Measurements from ENCODE around the gene SERPINA10.
"Not testable (repeated sequence)": the region's sequence is repeated elsewhere in the genome, so short reads cannot be mapped to it uniquely, and the experiment has no call there.

SERPINA10 gene

DNA sequence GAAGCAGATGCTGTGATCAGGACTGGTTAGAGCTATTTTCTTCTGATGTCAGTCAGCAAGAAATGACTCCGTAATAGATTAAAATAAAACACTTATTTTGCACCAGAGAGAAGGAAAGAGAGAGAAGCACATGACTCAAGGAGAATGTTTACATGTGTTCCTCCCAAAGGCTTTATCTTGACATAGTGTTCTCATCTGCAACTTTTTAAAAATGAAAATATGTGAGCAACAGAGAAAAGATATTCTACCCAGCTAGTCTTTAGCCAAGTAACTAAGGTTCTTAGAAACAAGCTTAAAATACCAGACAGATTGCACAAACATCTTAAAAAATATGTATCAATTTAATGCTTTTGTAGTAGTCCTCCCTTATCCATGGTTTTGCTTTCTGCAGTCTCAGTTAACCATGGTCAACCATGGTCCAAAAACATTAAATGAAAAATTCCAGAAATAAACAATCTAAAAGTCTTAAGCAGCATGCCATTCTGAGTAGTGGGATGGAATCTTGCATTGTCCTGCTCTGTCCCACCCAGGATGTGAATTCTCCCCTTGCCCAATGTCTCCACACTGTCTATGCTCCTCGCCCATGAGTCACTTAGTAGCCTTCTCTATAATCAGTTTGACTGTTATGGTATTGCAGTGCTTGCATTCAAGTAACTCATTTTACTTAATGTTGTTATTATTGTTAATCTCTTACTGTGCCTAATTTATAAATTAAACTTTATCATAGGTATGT lies 9.9 kb downstream of the SERPINA10 start:
- DNase-seq, result no peak

DNA sequence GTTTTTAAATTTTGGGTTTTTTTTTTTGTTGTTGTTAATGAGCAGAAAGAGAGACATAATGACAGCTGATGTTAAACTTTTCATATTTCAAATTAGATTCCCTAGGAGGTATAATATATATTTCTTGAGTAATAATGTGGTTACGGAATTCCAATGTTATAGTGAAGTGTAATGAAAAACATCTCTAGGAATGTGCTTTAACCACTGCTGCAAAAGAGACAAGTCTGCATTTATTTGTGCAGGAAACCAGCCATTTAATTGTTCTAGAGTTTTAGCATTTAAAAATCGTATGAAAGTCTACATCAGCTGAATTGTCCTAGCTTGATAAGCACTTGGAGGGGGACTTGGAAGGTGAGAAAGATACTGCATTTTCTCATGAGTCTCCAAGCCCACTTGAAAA lies 14.3 kb downstream of the SERPINA10 start:
- DNase-seq, result no peak

DNA sequence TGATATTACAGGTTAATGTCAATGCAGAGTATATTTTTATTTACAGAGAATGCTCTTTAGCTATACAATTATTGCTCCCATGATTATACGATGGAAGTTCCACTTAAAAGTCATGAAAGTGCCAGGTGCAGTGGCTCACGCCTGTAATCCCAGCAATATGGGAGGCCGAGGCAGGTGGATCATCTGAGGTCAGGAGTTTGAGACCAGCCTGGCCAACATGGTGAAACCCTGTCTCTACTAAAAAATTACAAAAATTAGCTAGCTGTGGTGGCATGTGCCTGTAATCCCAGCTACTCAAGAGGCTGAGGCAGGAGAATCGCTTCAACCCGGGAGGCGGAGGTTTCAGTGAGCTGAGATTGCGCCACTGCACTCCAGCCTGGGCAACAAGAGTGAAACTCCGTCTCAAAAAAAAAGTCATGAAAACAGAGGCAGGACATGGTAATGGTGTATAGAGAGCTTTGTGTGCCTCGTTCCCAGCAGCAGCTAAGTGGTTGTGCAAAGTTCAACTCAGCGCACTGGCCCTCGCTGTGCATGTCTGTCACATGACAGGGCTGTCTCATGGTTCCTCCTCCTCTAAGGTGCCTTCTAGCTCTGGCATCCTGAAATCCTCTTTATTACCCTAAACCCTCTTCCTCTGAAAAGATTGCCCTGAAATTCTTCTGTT lies 16.0 kb downstream of the SERPINA10 start:
- not testable (repeated sequence) for DNase-seq

DNA sequence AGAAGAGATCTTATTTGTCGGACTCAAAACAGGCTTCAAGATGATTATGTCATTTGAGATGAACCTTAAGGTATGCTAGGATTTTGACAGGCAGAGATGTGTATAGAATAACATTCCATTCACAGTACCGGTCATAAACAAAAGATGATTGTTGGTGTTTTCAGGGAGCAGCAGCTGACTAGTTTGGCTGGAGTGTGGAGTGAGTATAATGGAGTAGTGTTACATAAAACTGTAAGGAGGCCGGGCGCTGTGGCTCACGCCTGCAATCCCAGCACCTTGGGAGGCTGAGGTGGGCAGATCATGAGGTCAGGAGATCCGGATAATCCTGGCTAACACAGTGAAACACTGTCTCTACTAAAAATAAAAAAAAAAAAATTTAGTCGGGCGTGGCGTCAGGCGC lies 23.9 kb downstream of the SERPINA10 start:
- no peak for DNase-seq

DNA sequence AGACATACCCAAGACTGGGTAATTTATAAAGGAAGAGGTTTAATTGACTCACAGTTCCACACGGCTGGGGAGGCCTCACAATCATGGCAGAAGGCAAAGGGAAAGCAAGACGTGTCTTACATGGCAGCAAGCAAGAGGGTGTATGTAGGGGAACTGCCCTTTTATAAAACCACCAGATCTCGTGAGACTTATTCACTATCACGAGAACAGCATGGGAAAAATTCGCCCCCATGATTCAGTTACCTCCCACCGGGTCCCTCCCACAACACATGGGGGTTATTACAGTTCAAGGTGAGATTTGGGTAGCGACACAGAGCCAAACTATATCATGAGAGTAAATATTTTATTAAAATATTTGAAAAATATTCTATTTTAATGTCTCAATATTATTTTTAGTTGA lies 24.5 kb downstream of the SERPINA10 start:
- not testable (repeated sequence) for DNase-seq

DNA sequence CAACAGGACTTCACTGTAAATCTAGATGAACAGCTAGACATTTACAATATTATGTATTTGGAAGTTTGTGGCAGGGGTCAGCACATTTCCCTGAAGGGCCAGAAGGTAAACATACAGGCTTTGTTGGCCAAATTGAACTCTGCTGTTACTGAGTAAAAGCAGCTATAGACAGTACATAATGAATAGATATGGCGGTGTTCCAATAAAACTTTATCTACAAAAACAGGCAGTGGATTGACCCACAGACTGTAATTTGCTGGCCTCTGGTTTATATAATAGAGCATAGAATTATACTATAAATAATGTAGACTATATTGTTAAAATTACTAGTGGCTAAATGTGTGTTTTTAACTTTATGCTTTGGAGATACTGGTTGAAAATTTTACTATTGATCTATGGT lies 25.7 kb downstream of the SERPINA10 start:
- DNase-seq, result no peak

DNA sequence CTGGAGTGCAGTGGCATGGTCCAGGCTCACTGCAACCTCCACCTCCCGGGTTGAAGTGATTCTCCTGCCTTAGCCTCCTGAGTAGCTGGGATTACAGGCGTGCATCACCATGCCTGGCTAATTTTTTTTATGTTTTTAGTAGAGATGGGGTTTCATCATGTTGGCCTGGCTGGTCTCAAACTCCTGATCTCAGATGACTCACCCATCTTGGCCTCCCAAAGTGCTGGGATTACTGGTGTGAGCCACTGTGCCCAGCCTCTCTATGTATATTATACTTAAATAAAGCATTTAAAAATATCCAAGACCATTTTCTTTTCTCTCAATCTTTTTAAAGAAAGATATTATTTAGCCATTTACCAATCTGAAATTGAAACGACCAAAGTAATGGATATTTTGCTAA lies 28.9 kb downstream of the SERPINA10 start:
- not testable (repeated sequence) for DNase-seq

DNA sequence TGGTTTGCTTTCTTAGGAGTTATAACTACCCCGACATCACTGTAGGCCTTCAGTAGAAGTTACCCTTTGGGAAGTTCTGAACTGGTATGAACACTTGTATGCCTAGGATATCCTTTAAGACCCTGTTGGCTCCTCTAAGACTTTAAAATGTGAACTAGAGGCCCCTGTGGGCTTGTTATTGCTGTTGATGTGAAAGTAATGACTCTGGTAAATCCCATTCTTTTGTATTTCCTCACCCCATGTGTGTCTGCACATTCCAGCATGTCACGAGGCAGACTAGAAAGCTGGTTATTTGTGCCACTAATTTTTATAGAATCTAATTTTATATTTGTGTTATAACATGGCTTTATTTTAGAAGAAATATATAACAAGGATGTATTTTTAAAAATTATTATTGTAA lies 48.9 kb downstream of the SERPINA10 start:
- no peak for DNase-seq

DNA sequence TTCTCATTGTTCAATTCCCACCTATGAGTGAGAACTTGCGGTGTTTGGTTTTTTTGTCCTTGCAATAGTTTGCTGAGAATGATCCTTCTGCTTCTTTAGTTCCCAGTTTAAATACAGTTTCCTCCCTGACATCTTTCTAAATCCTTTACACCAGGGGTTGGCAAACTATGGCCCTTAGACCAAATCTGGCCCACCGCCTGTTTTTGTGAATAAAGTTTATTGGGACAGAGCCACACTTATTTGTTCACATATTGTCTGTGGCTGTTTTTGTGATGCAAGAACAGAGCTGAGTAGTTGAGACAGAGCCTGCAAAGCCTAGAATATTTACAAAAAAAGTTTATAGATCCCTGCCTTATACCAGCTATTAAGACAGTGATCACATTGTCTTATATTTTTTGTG lies 53.7 kb downstream of the SERPINA10 start:
- DNase-seq, result no peak

DNA sequence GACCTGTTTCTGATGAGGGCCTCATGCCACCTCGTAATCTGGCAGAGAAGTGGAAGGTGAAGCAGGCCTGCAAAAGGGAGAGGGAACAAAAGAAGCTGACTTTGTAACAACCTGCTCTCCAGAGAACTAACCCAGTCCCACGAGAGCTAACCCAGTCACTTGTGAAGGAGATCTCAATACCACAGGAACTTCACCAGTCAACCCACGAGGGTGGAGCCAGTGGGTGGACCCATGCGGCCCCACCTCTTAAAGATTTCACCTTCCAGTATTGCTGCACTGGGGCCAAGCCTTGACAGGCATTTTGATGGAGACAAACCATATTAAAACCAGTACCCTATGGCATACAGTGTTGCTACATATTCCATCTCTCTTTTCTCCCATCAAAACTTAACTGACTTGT lies 55.1 kb downstream of the SERPINA10 start:
- DNase-seq, result no peak

DNA sequence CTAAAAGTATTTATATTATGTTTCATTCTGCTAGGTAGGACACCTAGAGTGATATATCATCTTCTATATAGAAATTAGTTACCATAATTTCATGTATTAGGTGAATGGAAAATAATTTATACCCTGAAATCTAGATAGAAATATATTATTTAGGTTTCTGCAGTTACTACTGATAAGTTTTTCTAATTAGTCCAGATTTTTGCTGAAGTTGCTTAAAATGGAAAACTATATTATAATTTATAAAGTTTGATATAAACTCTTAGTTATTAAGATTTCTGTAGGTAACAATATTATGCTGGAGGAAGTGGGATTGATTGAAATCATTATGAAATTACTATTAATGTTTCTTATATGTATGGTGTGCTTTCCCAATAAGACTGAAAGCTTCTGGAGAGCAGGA lies 56.0 kb downstream of the SERPINA10 start:
- no peak for DNase-seq
